ENCODE results near the gene KCNQ1. TPM values are rescaled to one million over a fixed set of nuclear protein-coding genes. Genes with fewer than 3 reads are reported as not detected.
A peak's percentile ranks its signal among the peaks of the same experiment; 100 is the strongest.

Gene KCNQ1
- total and polyA plus RNA-seq, 2 of the 13 experiments (the other 11 are each of a cell fraction or from before 2014, with no cell fraction given) = 0.02 to 0.08 TPM

- in situ Hi-C loops (cut with HindIII; ENCODE audit: extremely low pct_ligation_motif_present, low pct_unique_long_range_greater_than_20kb) = no loop called here
- TF ChIP-seq GABPA (IDR thresholded peaks at IDR 0.05; ENCODE audit: low read depth, low read length) (no peak), GABPA (CRISPR knock-in tag; IDR thresholded peaks at IDR 0.05; ENCODE audit: low read depth) (no peak), HNRNPH1 (optimal IDR thresholded peaks at IDR 0.05; ENCODE audit: low read depth, low read length) (no peak), SIN3B (IDR thresholded peaks at IDR 0.05; ENCODE audit: low read length) (no peak), NR2C2 (CRISPR knock-in tag; IDR thresholded peaks at IDR 0.05; ENCODE audit: borderline replicate concordance) (no peak), ATF7-NPFF (CRISPR knock-in tag; IDR thresholded peaks at IDR 0.05; ENCODE audit: low read depth) (no peak), MYNN (CRISPR knock-in tag; IDR thresholded peaks at IDR 0.05; ENCODE audit: low read depth) (no peak), CEBPG (CRISPR knock-in tag; IDR thresholded peaks at IDR 0.05) (no peak), ZNF543 (CRISPR knock-in tag; IDR thresholded peaks at IDR 0.05) (no peak), TP53 (CRISPR knock-in tag; conservative IDR thresholded peaks at IDR 0.05) (no peak), KLF11 (CRISPR knock-in tag; IDR thresholded peaks at IDR 0.05) (no peak), SAP130 (CRISPR knock-in tag; IDR thresholded peaks at IDR 0.05; ENCODE audit: low read depth) (no peak), IRF2 (CRISPR knock-in tag; IDR thresholded peaks at IDR 0.05) (no peak), ZNF367 (CRISPR knock-in tag; IDR thresholded peaks at IDR 0.05; ENCODE audit: borderline replicate concordance) (no peak), ZNF33A (CRISPR knock-in tag; IDR thresholded peaks at IDR 0.05; ENCODE audit: borderline replicate concordance) (peak; percentile 81), ZNF691 (CRISPR knock-in tag; IDR thresholded peaks at IDR 0.05; ENCODE audit: borderline replicate concordance, low read depth) (no peak), KDM5B (CRISPR knock-in tag; IDR thresholded peaks at IDR 0.05; ENCODE audit: borderline replicate concordance) (no peak), ZNF569 (CRISPR knock-in tag; IDR thresholded peaks at IDR 0.05; ENCODE audit: borderline replicate concordance) (no peak), ZNF564 (CRISPR knock-in tag; IDR thresholded peaks at IDR 0.05) (no peak), ZNF704 (CRISPR knock-in tag; IDR thresholded peaks at IDR 0.05; ENCODE audit: borderline replicate concordance) (no peak)
- TF ChIP-seq, protein P1, sequence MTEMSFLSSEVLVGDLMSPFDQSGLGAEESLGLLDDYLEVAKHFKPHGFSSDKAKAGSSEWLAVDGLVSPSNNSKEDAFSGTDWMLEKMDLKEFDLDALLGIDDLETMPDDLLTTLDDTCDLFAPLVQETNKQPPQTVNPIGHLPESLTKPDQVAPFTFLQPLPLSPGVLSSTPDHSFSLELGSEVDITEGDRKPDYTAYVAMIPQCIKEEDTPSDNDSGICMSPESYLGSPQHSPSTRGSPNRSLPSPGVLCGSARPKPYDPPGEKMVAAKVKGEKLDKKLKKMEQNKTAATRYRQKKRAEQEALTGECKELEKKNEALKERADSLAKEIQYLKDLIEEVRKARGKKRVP (CRISPR knock-in tag; IDR thresholded peaks at IDR 0.05) = no peak
- TF ChIP-seq, protein P2, sequence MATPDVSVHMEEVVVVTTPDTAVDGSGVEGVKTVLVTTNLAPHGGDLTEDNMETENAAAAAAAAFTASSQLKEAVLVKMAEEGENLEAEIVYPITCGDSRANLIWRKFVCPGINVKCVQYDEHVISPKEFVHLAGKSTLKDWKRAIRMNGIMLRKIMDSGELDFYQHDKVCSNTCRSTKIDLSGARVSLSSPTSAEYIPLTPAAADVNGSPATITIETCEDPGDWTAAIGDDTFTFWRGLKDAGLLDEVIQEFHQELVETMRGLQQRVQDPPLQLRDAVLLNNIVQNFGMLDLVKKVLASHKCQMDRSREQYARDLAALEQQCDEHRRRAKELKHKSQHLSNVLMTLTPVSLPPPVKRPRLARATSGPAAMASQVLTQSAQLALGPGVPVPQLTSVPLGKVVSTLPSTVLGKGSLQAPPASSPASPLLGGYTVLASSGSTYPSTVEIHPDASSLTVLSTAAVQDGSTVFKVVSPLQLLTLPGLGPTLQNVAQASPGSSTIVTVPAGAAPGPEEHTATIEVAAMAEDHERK (CRISPR knock-in tag; IDR thresholded peaks at IDR 0.05; ENCODE audit: low read depth) = no peak
These were observed 45.2 kb upstream of the KCNQ1 start for GRCh38 chr11:2399488-2400068.

More at GRCh38 chr11:2399488-2400068, 45.2 kb upstream of the KCNQ1 start:
- Histone ChIP-seq H3K9me3 (ENCODE audit: low read length) (no peaks in the 10 kb centered on the region), H3K79me2 (ENCODE audit: insufficient read depth, low read length) (peaks cover 14% of the 10 kb centered on the region), H2AFZ (ENCODE audit: low read length) (no peak overlapping the region), H4K20me1 (ENCODE audit: insufficient read depth, low read length) (no peaks in the 10 kb centered on the region), H3K27ac (ENCODE audit: extremely low read length, insufficient read depth, low read length) (peak overlapping the region; percentile 72), H3K9ac (ENCODE audit: insufficient read depth, low read depth, low read length) (peak overlapping the region; percentile 88), H3K4me1 (ENCODE audit: insufficient read depth, low read length) (peaks cover 24% of the 10 kb centered on the region), H3K36me3 (replicated peaks in 1 of 2; ENCODE audit: control insufficient read depth in 1 of 2, insufficient read depth in 2 of 2, low read length in 2 of 2) (peaks cover 6 to 7% of the 10 kb centered on the region in 2 experiments; a peak in 2 of 5 replicates), H3K4me2 (ENCODE audit: low read depth, low read length) (peak overlapping the region; percentile 91), H3K27me3 (ENCODE audit: control insufficient read depth in 1 of 2, insufficient read depth in 2 of 2, low read length in 2 of 2) (peaks cover 0 to 3% of the 10 kb centered on the region in 2 experiments; a peak in 2 of 5 replicates), H3K4me3 (replicated peaks in 1 of 3; ENCODE audit: insufficient read depth in 1 of 3, low read depth in 2 of 3, low read length in 3 of 3) (peak overlapping the region; percentile 73 to 93 (median 75))
- peak; percentile 31 for ATAC-seq
- no peak for DNase-seq (ENCODE audit: low spot score)
- ChIA-PET POLR2A (interaction anchor here (0.9 to 3.4 kb wide), 5 partner anchors 12 to 189 kb away, joined by 3 to 49 read pairs (median 10); no protein-coding TSS in a partner anchor), CTCF (ENCODE audit: low intra/inter-chr PET ratio, low total read pairs) (interaction anchor here (1.6 to 3.9 kb wide), 2 partner anchors 21 to 94 kb away, joined by 4 to 55 read pairs; no protein-coding TSS in a partner anchor)
- intact Hi-C loops (cut with micrococcal nuclease; ENCODE audit: unreplicated experiment) = loop anchor here (1.0 to 5.0 kb wide), 2 partner anchors 20 to 187 kb away; no protein-coding TSS in a partner anchor
- no peak for FAIRE-seq
- BruUV-seq (replicated peaks) = TSS peak; percentile 81
- WGBS (ENCODE audit: low lambda C conversion rate) = 42% methylated on average over 6 of the region's 23 CpGs

Data from HepG2 (cell line).